HFF-Myc (cell line): ENCODE measurements around the gene MEIS2.

Experiments
- DNase-seq: peaks from one replicate; pipeline ENCODE4 v3.0.0-alpha.2; 2011; ENCODE audit warnings: low read depth; ENCODE audit errors: extremely low read depth
- H3K4me3 ChIP-seq: replicated peaks from 2 replicates; pipeline ENCODE4 v1.5.1; 2011; ENCODE audit warnings: low read depth, mild to moderate bottlenecking, control low read depth, low read length
- CTCF ChIP-seq: IDR thresholded peaks from 2 replicates; pipeline ENCODE4 v1.5.1; 2012; ENCODE audit warnings: mild to moderate bottlenecking, low read depth, low read length, control low read depth; ENCODE audit errors: missing control alignments

Gene MEIS2

GRCh38 chr15:37094915-37095711 lies 5.2 kb downstream of the MEIS2 start:
- no peak for TF ChIP-seq CTCF
- DNase-seq = no peak
- H3K4me3 ChIP-seq = peak overlapping the region; percentile 90

GRCh38 chr15:37094333-37094914 lies 5.9 kb downstream of the MEIS2 start:
- H3K4me3 ChIP-seq = peak overlapping the region; percentile 90
- DNase-seq = no peak
- no peak for TF ChIP-seq CTCF

GRCh38 chr15:37093480-37094332 lies 6.6 kb downstream of the MEIS2 start:
- peak overlapping the region; percentile 90 for H3K4me3 ChIP-seq
- no peak for DNase-seq
- TF ChIP-seq CTCF = no peak

GRCh38 chr15:37090543-37091175 lies 9.7 kb downstream of the MEIS2 start:
- DNase-seq = no peak
- TF ChIP-seq CTCF = no peak
- H3K4me3 ChIP-seq = no peak overlapping the region

GRCh38 chr15:37088436-37088835 lies 11.9 kb downstream of the MEIS2 start:
- no peak overlapping the region for H3K4me3 ChIP-seq
- DNase-seq = no peak
- no peak for TF ChIP-seq CTCF

GRCh38 chr15:37087131-37087588 lies 13.2 kb downstream of the MEIS2 start:
- no peak for DNase-seq
- H3K4me3 ChIP-seq = no peak overlapping the region
- no peak for TF ChIP-seq CTCF
